ENCODE measurements around the gene BCAN. TPM values are rescaled to one million over a fixed set of nuclear protein-coding genes. Genes with fewer than 3 reads are reported as not detected.

The BCAN gene
- total RNA-seq, 2 experiments from 2014 or later = not detected

GRCh38 chr1:156645666-156646065 lies 3.7 kb downstream of the BCAN start:
- H3K9me3 Mint-ChIP-seq = no peaks in the 10 kb centered on the region
- POLR2A ChIA-PET = interaction anchor here (0.6 to 0.9 kb wide), 5 partner anchors 9 to 163 kb away, joined by 3 read pairs; no protein-coding TSS in a partner anchor
- peaks cover 70% of the 10 kb centered on the region for H3K27me3 Mint-ChIP-seq
- H3K4me1 Mint-ChIP-seq (ENCODE audit: low read depth) = peaks cover 20% of the 10 kb centered on the region
- H3K36me3 Mint-ChIP-seq (ENCODE audit: low read depth) = no peaks in the 10 kb centered on the region
- ATAC-seq (no peak), DNase-seq (no peak)
- no peak overlapping the region for H3K4me3 Mint-ChIP-seq
- intact Hi-C loops (cut with micrococcal nuclease) = no loop called here
- no peak overlapping the region for H3K27ac Mint-ChIP-seq
- no peak for TF ChIP-seq CTCF (IDR thresholded peaks at IDR 0.05)
- CTCF ChIA-PET = interaction anchor here (0.7 to 12.8 kb wide), 5 partner anchors 11 to 66 kb away, joined by 3 to 146 read pairs (median 34); no protein-coding TSS in a partner anchor

GRCh38 chr1:156646738-156647211 lies 4.9 kb downstream of the BCAN start:
- POLR2A ChIA-PET = no interaction called here
- no peaks in the 10 kb centered on the region for H3K36me3 Mint-ChIP-seq (ENCODE audit: low read depth)
- peaks cover 13% of the 10 kb centered on the region for H3K4me1 Mint-ChIP-seq (ENCODE audit: low read depth)
- ATAC-seq (no peak), DNase-seq (no peak)
- no peak overlapping the region for H3K27ac Mint-ChIP-seq
- H3K27me3 Mint-ChIP-seq = peaks cover 64% of the 10 kb centered on the region
- intact Hi-C loops (cut with micrococcal nuclease) = no loop called here
- no peak overlapping the region for H3K4me3 Mint-ChIP-seq
- CTCF ChIA-PET = interaction anchor here (12.8 kb wide), 1 partner anchor 21 kb away, joined by 146 read pairs; no protein-coding TSS in a partner anchor
- H3K9me3 Mint-ChIP-seq = no peaks in the 10 kb centered on the region
- TF ChIP-seq CTCF (IDR thresholded peaks at IDR 0.05) = no peak

- TF ChIP-seq CTCF (IDR thresholded peaks at IDR 0.05) = no peak
- ChIA-PET POLR2A (no interaction called here), CTCF (interaction anchor here (12.8 kb wide), 1 partner anchor 21 kb away, joined by 146 read pairs; no protein-coding TSS in a partner anchor)
- DNase-seq = no peak
- no peak overlapping the region for H3K4me3 Mint-ChIP-seq
- H3K9me3 Mint-ChIP-seq = no peaks in the 10 kb centered on the region
- intact Hi-C loops (cut with micrococcal nuclease) = no loop called here
- no peak overlapping the region for H3K27ac Mint-ChIP-seq
- peaks cover 66% of the 10 kb centered on the region for H3K27me3 Mint-ChIP-seq
- H3K36me3 Mint-ChIP-seq (ENCODE audit: low read depth) = no peaks in the 10 kb centered on the region
- no peak for ATAC-seq
- peaks cover 12% of the 10 kb centered on the region for H3K4me1 Mint-ChIP-seq (ENCODE audit: low read depth)
Measured at GRCh38 chr1:156647351-156647750, 5.4 kb downstream of the BCAN start.

- no peak for TF ChIP-seq CTCF (IDR thresholded peaks at IDR 0.05)
- ATAC-seq (no peak), DNase-seq (no peak)
- Mint-ChIP-seq H3K4me1 (ENCODE audit: low read depth) (peaks cover 6% of the 10 kb centered on the region), H3K4me3 (no peak overlapping the region), H3K36me3 (ENCODE audit: low read depth) (no peaks in the 10 kb centered on the region), H3K9me3 (no peaks in the 10 kb centered on the region), H3K27me3 (peaks cover 65% of the 10 kb centered on the region), H3K27ac (no peak overlapping the region)
- intact Hi-C loops (cut with micrococcal nuclease) = no loop called here
- POLR2A ChIA-PET = interaction anchor here (1.1 to 1.6 kb wide), 2 partner anchors 9 kb away, joined by 3 read pairs; no protein-coding TSS in a partner anchor
- CTCF ChIA-PET = interaction anchor here (0.7 to 12.8 kb wide), 11 partner anchors 10 to 263 kb away, joined by 3 to 146 read pairs (median 3); partner anchors contain the start of gene CRABP2
Measured at GRCh38 chr1:156648496-156648895, 6.6 kb downstream of the BCAN start.

GRCh38 chr1:156648951-156649350 lies 7.0 kb downstream of the BCAN start:
- CTCF ChIA-PET = interaction anchor here (0.7 to 12.8 kb wide), 11 partner anchors 10 to 263 kb away, joined by 3 to 146 read pairs (median 3); partner anchors contain the start of gene CRABP2

More at GRCh38 chr1:156648951-156649350, 7.0 kb downstream of the BCAN start:
- intact Hi-C loops (cut with micrococcal nuclease) = no loop called here
- Mint-ChIP-seq H3K27me3 (peaks cover 66% of the 10 kb centered on the region), H3K4me1 (ENCODE audit: low read depth) (peaks cover 1% of the 10 kb centered on the region), H3K4me3 (no peak overlapping the region), H3K36me3 (ENCODE audit: low read depth) (no peaks in the 10 kb centered on the region), H3K27ac (no peak overlapping the region), H3K9me3 (no peaks in the 10 kb centered on the region)
- POLR2A ChIA-PET = interaction anchor here (1.1 to 1.6 kb wide), 2 partner anchors 9 kb away, joined by 3 read pairs; no protein-coding TSS in a partner anchor
- ATAC-seq (no peak), DNase-seq (no peak)
- no peak for TF ChIP-seq CTCF (IDR thresholded peaks at IDR 0.05)

Measured in activated CD8-positive, alpha-beta T cell treated with anti-CD3 and anti-CD28 coated beads for 36 hours (primary cell).